Keratinocyte (primary cell): ENCODE results near the gene PLEKHO1.

Experiments
- EZH2 ChIP-seq: IDR thresholded peaks from one replicate; pipeline ENCODE4 v1.6.1; 2012; ENCODE audit warnings: inconsistent platforms, mild to moderate bottlenecking, low read length, moderate library complexity
- TF ChIP-seq, protein P1 (sequence below), 3 experiments: IDR thresholded peaks in 1 of 3; conservative IDR thresholded peaks in 1 of 3; optimal IDR thresholded peaks in 1 of 3; 2 replicates in 2 of 3; 3 replicates in 1 of 3; pipeline versions ENCODE3 to v1.5.1; 2011; ENCODE audit warnings: low read length in 3 of 3, mild to moderate bottlenecking in 3 of 3, moderate library complexity in 2 of 3, control low read depth in 1 of 3, inconsistent platforms in 1 of 3; ENCODE audit not compliant: insufficient read depth in 2 of 3; ENCODE audit errors: extremely low read depth in 1 of 3

GRCh38 chr1:150149271-150150132 is at the start of gene PLEKHO1:
- no peak for TF ChIP-seq EZH2
- TF ChIP-seq, protein P1, sequence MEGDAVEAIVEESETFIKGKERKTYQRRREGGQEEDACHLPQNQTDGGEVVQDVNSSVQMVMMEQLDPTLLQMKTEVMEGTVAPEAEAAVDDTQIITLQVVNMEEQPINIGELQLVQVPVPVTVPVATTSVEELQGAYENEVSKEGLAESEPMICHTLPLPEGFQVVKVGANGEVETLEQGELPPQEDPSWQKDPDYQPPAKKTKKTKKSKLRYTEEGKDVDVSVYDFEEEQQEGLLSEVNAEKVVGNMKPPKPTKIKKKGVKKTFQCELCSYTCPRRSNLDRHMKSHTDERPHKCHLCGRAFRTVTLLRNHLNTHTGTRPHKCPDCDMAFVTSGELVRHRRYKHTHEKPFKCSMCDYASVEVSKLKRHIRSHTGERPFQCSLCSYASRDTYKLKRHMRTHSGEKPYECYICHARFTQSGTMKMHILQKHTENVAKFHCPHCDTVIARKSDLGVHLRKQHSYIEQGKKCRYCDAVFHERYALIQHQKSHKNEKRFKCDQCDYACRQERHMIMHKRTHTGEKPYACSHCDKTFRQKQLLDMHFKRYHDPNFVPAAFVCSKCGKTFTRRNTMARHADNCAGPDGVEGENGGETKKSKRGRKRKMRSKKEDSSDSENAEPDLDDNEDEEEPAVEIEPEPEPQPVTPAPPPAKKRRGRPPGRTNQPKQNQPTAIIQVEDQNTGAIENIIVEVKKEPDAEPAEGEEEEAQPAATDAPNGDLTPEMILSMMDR (optimal IDR thresholded peaks at IDR 0.05 in 1 of 3, IDR thresholded peaks at IDR 0.05 in 1 of 3, conservative IDR thresholded peaks at IDR 0.05 in 1 of 3; ENCODE audit: extremely low read depth in 1 of 3, insufficient read depth in 2 of 3, low read length in 3 of 3): no peak
